TTC549 (cell line): ENCODE results near the gene DIABLO.
"Not testable (repeated sequence)": the region's sequence is repeated elsewhere in the genome, so short reads cannot be mapped to it uniquely, and the experiment has no call there.

Experiments
- FAIRE-seq: peaks from 2 replicates; lab custom pipeline; 2012; peaks lifted over from hg19 to GRCh38; lab: Jason Lieb, UNC

DIABLO gene

DNA sequence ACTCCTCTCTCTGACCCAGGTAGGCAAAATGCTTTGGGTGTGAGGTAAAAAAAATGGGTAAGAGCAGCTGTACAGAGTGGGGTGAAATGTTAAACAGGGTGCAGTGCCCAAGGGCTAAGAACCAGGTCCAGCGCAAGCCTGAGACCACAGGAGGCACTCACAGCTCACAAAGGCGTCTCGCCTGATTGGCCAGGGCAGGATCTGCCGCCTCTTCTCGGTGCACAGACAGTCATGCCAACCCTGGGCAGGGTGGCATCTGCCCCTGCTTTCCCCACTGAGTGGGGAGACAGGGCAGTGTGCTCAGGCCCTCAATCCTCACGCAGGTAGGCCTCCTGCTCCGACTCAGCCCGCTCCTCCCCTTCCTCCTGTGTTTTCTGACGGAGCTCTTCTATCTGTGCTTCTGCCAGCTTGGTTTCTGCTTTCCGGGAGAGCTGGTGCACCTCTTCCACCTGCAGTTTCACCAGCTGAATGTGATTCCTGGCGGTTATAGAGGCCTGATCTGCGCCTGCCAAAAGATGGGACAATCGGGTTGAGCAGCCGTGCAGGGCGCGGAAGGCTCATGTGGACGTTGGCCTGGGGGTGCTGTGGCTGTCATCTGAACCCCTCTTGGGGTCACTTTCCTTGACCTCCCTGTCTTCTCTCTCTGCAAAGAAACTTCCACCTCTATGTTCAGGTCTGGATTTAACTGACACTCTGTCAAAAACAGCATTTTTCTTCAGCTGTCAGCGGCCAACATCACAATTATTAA is 17.6 kb downstream of the DIABLO start:
- no peak for FAIRE-seq

DNA sequence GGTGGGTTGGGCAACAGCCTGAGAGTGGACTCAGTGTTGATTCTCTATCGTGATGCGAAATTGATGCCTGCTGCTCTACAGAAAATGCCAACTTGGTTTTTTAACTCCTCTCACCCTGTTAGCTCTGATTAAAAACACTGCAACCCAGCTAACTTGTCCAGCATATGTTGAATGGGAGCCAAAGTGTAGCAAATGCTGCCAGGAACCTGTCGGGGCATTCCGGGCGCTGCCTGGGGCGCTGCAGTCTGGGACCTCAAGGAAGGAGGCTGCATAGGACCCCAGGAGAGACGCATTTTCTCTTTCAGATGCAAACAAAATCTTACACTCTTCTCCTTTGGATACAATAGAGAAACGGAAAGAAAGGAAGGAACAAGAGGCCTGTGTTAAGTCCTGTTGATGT is 18.5 kb downstream of the DIABLO start:
- no peak for FAIRE-seq

DNA sequence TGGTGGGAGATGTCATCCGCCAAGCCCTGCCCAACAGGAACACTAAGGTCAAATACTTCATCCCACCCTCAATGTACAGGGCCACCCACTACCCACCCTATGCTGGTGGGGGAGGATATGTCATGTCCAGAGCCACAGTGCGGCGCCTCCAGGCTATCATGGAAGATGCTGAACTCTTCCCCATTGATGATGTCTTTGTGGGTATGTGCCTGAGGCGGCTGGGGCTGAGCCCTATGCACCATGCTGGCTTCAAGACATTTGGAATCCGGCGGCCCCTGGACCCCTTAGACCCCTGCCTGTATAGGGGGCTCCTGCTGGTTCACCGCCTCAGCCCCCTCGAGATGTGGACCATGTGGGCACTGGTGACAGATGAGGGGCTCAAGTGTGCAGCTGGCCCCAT is 18.9 kb downstream of the DIABLO start:
- no peak for FAIRE-seq

DNA sequence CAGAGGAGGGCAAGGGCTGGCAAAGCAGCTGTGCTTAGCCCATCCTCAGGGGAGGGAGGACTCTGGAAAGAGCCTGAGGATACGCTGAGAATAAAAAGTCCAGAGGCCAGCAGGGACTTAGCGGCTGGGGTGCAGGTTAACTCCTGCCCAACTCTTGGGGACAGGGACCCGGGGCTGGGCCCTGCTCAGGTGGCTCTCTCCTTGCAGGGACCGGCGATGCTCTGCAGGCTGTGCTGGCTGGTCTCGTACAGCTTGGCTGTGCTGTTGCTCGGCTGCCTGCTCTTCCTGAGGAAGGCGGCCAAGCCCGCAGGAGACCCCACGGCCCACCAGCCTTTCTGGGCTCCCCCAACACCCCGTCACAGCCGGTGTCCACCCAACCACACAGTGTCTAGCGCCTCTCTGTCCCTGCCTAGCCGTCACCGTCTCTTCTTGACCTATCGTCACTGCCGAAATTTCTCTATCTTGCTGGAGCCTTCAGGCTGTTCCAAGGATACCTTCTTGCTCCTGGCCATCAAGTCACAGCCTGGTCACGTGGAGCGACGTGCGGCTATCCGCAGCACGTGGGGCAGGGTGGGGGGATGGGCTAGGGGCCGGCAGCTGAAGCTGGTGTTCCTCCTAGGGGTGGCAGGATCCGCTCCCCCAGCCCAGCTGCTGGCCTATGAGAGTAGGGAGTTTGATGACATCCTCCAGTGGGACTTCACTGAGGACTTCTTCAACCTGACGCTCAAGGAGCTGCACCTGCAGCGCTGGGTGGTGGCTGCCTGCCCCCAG is 19.6 kb downstream of the DIABLO start:
- no peak for FAIRE-seq

DNA sequence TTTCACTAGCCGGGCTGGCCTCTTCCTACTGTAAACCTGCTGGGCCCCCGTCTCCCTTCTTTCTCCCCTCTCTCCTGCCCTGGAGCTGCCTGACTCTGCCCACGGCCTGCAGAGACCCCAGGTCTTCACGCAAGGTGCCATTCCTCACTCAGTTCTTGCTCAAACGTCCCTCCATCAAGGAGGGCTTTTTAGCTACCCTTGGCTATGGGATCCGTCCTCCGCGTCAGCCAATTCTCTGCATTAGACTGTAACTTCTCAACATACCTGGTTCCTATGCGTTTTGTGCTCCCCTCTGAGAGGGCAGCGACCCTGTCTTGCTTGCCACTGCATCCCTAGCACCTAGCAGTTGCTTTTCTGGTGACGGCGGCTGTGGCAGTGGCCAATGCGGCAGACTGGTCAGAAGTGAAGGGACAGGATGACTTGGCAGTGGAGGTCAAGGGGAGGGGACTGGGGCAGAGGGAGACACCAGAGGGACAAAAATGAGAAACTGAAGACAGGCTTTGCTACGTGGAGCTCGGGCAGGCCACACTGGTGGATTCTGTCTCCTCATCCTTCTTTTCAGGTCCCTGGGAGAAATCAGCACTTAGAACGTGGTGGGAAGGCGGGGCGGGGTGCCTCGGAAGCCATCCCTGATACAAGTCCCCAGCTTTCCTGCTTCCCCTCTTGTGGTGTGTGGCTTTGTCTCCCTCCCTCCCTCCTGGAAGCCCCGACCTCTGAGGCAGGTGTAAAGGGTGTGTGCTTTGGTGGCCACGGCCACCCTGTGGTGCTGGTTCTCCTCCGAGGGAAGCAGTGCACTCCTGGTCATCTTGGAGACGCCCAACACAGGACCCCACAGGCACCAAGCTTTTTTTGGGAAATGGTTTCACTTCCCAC is 20.6 kb downstream of the DIABLO start:
- no peak for FAIRE-seq

DNA sequence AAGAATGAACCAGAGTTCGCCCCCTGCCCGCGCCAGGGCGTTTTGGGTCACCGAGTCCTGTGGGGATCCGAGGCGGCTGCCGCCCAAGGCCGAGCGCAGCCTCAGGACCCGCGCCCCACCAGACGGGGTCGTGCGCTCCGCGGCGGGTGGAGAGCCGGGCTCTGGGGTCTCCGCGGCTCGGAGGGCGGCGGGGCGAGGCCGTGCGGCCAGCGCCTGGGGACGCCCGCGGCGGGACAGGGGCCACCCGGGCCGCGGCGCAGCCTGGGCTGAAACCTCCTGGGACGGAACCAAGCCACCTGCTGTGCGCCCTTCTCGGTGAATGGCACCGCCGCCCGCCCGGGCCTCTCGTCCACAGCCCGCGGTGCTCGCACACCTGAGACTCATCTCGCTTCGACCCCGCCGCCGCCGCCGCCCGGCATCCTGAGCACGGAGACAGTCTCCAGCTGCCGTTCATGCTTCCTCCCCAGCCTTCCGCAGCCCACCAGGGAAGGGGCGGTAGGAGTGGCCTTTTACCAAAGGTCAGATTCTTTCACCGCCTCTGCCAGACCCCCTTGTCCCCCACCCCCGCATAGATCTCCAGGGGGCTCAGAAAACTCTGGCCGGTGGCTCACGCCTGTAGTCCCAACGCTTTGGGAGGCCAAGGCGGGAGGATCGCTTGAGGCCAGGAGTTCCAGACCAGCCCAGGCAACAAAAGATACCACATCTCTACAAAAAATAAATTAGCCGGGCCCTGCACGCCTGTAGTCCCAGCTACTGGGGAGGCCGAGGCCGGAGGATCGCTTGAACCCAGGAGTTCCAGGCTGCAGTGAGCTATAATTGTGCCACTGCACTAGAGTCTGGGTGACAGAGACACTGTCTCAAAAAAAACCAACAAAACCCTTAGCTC is 21.4 kb downstream of the DIABLO start:
- no peak for FAIRE-seq

DNA sequence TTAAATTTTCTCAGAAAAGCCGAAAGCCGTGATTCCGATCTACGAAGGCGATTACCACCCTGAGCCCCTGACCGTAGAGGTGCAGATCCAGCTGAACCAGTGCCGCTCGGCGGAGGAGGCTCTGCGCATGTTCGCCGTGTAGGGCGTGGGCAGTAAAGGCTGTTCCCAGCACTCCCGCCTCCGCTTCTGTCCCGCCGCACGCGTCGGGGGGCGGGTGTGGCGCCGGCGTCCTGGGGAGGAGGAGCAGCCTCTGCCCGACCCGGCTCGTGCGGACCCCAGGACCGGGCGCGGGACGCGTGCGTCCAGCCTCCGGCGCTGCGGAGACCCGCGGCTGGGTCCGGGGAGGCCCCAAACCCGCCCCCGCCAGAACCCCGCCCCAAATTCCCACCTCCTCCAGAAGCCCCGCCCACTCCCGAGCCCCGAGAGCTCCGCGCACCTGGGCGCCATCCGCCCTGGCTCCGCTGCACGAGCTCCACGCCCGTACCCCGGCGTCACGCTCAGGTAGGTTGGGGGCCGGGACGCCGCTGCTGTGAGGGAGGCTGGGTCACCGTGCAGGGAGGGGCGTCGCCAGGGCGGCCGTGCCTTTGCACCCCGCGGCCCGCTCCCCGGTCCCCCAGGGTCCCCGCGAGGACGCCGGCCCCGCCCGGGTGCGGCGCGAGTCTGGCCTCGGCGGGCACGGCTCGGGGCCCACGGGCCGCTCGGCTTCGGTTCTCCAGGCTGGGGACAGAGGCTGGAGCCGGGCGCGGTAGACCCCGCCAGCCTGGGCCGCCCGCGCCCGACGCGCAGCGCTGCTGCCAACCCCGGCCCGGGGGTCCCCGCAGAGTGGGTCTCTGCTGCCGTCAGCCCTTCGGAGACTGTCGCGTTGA is 22.3 kb downstream of the DIABLO start, which contains the start of gene B3GNT4:
Gene B3GNT4 (plus strand): TSS at position 409 of the 866 bp plus-strand sequence. CDS start 910 bp downstream, outside the sequence.
- FAIRE-seq = no peak

DNA sequence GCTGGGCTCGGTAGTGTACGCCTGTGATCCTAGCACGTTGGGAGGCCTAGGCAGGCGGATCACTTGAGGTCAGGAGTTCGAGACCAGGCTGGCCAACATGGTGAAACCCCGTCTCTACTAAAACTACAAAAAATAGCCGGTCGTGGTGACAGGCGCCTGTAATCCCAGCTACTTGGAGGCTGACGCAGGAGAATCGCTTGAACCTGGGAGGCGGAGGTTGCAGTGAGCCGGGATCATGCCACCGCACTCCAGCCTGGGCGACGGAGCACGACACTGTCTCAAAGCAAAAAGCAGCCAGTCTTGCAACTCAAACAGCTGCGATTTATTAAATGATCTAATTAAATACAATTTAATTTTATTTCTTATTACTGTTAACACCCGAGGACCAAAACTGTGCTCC is 23.0 kb downstream of the DIABLO start:
- FAIRE-seq = not testable (repeated sequence)

DNA sequence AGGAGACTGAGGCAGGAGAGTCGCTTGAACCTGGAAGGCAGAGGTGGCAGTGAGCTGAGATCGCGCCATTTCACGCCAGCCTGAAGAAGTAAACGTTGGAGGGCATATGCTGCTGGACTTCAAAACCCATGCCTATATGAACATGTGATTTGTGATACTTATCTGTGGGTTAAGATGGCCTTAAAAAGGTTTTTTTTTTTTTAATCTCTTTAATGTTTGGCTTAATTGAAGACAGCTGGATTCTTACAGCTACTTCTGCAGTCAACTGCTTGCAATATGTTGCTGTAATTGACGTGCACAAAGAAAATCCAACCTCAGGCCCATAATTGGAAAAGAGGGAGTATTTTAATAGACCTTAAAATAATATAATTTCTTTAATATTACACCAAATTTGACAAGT is 23.8 kb downstream of the DIABLO start:
- FAIRE-seq = no peak

DNA sequence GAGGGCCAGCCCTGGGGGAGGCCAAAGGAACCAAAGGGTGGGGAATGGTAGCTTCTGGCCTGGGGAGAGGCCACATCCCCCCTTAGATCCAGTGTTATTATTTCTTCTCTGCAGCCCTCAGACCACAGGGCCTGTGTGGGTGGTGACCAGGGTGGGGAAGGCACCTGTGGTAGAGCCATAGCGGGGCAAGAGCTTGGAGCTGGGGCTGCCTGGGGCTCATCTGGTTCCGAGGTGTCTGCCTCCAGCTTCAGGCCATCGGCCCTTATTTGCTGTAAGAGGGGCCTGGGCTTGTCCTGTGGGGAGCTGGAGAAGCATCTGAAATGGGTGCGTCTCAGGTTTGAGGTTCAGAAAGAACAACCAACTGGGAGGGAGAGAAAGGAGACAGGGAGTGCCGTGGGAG is 24.5 kb downstream of the DIABLO start:
- FAIRE-seq = no peak

DNA sequence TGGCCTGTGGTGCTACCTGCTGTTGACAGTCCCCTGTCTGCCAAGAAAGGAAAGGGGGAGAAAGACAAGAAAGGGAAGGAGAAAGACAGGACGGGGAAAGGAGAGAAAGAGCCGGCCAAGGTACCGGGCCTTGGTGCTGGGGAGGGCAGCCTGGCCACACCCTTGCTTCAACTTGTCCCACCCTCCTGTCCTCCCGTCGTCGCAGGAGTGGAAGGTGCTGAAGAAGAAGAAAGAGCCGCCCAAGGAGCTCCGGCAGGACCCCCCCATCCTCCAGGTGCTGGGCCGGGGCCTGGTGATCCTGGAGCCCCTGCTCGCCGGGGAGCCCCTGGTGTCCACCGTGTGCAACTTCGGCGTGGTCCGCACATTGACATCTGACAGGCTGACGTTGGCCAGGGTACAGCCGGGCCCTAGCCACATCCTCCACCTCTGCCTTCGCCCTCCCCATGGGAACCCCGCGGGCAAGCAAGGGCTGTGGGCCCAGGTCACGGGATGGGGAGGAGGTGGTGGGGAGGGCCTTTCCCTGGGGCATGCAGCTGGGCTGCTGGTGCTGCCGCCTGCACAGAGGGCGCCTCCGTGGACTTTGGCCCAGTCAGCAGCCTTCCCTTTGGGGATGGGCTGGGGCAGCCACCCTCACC is 25.2 kb downstream of the DIABLO start:
- FAIRE-seq = no peak

DNA sequence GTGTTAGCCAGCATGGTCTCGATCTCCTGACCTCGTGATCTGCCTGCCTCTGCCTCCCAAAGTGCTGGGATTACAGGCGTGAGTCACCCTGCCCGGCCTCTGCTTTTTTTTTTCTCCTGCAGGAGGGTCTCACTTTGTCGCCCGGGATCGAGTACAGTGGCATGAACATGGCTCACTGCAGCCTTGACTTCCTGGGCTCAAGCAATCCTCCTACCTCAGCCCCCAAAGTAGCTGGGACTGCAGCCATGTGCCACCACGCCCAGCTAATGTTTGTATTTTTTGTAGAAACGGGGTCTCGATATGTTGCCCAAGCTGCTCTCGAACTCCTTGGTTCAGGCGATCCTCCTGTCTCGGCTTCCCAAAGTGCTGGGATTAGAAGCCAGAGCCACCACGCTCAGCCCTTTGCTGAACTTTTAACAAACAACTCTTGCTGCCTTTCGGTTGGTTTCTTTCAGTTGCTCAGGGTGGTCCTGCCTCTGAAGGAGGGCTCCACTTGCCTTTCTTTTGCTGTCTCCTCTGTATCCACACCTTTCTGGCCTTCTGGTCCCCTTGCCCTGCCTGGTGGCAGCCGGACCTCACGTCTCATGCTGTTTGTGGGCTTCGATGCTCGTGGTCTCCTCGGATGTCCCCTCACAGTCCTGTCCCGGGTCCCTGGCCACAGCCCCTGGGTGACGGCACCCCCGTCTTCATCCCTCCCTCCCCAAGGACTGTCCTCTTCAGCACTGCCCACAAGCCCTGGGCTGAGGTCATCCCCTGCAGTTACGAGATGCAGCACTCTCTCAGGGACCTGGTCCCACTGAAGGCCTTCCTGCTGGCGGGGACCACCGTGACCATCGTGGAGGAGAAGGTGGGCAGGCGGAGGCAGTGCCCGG is 26.1 kb downstream of the DIABLO start:
- FAIRE-seq = no peak

DNA sequence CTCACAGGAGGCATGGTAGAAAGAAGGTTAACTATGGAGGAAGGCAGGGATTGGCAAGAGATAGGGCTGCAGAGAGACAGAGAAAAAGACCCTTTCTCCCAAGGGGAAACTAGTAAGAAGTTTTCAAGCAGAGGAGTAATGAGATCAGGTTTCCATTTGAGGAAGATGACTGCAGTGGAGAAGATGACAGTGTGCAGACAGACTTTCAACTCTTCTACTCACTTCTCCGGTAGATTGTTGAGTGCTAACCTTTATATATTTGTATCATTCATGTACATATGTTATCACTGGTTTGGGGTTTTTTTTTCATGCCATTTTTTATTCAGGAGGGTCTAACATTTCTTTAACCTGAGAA is 28.3 kb downstream of the DIABLO start:
- no peak for FAIRE-seq

DNA sequence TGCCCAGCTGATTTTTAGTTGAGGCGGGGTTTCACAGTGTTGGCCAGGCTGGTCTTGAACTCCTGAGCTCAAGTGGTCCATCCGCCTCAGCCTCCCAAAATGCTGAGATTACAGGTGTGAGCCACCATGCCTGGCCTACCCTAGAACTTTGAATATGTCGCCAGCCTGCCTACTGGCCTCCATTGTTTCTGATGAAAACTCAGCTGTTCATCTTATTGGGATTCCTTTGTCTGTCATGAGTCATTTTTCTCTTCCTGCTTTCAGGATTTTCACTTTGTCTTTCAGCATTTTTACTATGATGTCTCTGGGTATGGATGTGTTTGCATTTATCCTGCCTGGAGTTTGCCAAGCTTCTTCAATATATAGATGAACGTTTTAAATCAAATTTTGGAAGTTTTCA is 30.4 kb downstream of the DIABLO start:
- no peak for FAIRE-seq

DNA sequence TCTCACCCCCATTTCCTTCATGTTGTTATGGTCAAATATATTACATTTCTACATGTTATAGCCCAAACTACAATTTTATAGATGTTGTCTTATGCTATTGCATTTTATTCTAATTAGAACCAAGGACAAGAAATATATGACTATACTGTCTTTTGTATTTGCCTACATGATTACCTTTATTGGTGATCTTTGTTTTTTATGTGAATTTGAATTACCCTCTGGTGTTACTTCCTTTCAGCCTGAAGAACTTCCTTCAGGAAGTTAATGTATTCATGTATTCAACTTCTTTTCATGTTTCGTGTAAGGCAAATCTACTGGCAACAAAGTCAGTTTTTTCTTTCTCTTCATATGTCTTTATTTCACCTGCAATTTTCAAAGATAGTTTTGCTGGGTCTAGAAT is 31.0 kb downstream of the DIABLO start:
- FAIRE-seq = no peak

DNA sequence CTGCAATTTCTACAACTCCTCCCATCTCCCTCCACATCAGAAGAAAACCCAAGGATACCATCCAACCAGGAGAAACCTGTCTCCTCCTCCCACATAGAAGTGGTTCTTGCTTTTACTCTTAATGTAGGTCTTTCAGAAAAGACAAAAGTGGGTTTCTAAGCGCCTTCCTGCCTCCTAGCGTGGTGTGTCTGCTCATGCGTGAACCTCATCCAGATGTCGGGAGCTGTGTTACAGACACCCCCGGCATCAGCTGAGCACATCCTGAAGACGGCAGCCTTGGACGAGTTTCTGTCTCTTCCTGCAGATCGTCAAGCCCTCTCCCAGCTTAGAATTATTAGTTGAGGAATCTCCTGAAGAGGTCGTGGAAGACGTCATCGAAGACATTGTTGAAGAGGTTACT is 33.4 kb downstream of the DIABLO start:
- no peak for FAIRE-seq

DNA sequence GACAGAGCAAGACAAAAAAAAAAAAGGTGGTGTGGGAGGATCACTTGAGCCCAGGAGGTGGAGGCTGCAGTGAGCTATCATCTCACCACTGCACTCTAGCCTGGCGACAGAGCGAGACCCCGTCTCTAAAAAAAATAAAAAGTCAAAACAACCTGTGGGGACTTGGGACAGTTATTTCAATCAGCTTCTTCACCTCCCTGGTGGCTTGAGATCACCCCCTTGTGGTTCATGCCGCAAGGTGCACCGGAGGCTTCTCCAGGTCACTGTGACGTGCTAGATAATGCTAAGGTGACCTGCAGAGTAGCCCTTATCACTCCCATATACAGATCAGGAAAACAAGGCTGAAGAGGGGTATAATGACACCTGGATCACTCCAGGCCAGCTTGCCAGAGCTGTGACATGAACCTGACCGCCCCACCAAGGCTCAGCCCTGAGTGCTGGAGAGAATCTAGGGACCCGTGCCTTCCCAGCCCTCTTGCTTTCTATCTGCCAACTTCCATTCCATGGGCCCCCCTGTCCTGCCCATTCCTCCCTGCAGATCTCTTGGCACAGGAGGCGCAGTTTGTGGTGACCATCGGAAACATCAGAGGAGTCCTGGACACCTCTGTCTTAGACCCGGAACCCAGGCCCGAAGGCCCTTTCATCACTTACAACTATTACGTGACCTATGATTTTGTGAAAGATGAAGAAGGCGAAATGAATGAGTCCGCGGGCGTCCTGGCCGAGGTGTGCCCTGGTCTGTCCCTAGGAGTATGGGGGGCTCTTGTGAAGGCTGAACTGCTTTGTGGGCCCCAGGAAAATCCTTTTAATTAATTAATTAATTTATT is 34.8 kb downstream of the DIABLO start:
- FAIRE-seq = no peak
